GM12874 (cell line): ENCODE measurements around the gene HOXC9.

ENCODE experiments used
- TF ChIP-seq, protein P1 (sequence below): IDR thresholded peaks from 2 replicates; pipeline ENCODE4 v1.5.1; 2011; ENCODE audit warnings: low read depth, mild to moderate bottlenecking, control low read depth, low read length, moderate library complexity; ENCODE audit not compliant: insufficient read depth

HOXC9 gene

DNA sequence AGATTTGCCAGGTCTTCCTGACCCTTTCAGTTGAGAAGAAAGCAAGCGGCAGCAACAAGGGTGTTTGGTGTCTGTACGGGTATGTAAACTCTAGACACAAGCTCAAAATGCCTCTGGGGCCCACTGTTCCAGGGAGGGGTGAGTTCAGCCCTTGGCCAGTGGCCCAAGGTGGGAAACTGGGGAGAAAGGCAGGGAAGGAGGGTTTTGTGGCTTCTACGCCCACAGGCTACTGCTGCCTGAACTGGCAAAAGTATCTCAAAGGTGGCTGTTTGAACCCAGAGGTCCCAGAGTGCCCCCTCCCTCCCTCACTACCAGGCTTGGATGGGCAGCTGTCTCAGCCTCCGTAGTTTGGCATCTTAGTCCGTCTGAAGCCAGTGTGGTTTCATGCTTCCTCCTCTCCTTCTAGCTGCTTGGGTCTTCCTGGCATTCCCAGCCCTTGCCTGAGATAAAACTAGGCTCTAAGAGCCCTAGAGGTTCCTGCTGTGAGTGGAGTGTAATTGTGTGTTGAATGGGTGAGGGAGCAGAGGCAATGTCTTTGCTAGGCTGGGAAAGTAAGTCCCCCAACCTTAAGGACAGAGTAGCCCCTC, 38.4 kb downstream of the HOXC9 start:
- TF ChIP-seq, protein P1, sequence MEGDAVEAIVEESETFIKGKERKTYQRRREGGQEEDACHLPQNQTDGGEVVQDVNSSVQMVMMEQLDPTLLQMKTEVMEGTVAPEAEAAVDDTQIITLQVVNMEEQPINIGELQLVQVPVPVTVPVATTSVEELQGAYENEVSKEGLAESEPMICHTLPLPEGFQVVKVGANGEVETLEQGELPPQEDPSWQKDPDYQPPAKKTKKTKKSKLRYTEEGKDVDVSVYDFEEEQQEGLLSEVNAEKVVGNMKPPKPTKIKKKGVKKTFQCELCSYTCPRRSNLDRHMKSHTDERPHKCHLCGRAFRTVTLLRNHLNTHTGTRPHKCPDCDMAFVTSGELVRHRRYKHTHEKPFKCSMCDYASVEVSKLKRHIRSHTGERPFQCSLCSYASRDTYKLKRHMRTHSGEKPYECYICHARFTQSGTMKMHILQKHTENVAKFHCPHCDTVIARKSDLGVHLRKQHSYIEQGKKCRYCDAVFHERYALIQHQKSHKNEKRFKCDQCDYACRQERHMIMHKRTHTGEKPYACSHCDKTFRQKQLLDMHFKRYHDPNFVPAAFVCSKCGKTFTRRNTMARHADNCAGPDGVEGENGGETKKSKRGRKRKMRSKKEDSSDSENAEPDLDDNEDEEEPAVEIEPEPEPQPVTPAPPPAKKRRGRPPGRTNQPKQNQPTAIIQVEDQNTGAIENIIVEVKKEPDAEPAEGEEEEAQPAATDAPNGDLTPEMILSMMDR = no peak

- TF ChIP-seq, protein P1 = no peak
These were observed 39.0 kb downstream of the HOXC9 start for GRCh38 chr12:54038871-54039414.

DNA sequence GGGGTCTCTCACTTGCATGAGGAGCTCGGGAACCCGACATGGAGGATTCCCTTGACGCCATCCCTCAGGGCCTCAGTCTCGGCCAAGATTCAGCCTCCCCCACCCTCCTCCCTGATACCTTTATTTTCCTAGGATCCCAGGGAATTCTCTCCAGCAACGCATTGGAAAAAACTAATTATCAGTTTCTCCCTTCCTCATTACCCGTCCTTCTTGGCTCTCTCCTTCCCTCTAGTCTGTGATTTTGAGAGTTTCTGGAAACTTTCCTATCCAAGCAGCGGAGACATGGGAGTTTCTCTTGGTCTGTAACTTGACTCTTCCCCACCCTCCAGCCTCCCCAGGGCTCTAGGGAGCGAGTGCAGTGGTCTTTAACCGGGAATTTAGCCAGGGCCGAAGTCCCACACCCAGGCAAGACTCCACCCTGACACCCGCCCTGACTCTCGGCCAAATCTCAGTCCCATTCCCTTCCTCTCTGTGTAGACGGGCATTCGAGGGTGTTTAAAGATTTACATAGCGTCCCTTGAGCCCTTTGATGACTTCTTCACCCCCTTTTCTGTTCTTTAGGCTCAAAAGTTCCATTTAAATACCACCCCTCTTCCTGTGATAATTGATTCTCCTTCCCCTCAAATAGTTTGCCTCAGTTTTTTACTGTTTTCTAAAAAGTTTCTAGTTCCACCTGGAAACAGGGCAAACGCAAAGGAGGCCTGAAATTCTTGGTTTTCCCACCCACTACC, 39.6 kb downstream of the HOXC9 start:
- TF ChIP-seq, protein P1 = no peak

DNA sequence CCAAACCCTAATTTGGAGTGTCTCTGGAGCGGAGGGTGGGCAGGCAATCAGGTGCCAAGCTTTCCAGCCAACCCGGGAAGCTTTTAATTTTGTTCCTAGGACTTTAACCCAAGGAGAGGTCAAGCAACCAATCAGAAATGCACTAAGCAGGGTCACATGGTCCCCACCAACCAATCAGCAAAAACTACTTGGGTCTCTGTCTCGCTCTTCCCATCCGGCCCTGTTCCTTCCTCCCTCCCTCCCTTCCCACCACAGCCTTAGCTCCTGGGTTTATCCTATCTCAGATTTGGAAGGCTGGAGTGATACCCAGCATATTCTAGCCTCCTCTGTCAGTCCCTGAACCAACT, 40.2 kb downstream of the HOXC9 start:
- TF ChIP-seq, protein P1 = no peak

DNA sequence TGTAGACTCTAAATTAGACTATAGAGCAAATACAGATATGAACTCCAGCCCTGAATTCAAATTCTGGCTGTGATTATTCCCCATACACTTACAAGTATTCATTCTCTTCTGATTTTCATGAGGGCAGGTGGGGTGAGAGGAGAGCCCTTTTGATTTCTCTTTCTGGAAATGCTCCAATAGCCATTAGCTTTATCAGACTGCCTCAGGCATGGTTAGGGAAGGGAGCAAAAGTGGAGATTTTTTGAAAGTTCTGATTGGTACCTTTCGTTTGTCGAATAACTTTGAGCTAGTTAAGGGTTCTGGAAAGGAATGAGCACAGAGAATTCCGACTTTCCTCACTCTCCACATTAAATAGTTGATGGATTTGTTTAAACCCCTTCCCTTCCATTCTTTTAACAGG, 40.7 kb downstream of the HOXC9 start:
- TF ChIP-seq, protein P1 = no peak

- TF ChIP-seq, protein P1 = no peak
These were observed 41.2 kb downstream of the HOXC9 start for GRCh38 chr12:54041097-54041690.

GRCh38 chr12:54042970-54043853, 43.3 kb downstream of the HOXC9 start:
- TF ChIP-seq, protein P1 = no peak
